HG02571 (cell line): Measurements from ENCODE around the gene ITGAD.
"Not testable (repeated sequence)": the region's sequence is repeated elsewhere in the genome, so short reads cannot be mapped to it uniquely, and the experiment has no call there.

Experiments
- ATAC-seq: cut with Tn5 transposase; IDR thresholded peaks from one replicate; pipeline ENCODE4 v1.9.1; 2021; ENCODE audit warnings: mild to moderate bottlenecking, moderate library complexity; ENCODE audit not compliant: unreplicated experiment

Gene ITGAD

GRCh38 chr16:31403590-31404352, 10.6 kb downstream of the ITGAD start:
- no peak for ATAC-seq

- no peak for ATAC-seq
These were observed 11.4 kb downstream of the ITGAD start for GRCh38 chr16:31404353-31405064.

- ATAC-seq: no peak
These were observed 14.3 kb downstream of the ITGAD start for GRCh38 chr16:31407406-31407805.

GRCh38 chr16:31409433-31409832, 16.3 kb downstream of the ITGAD start:
- ATAC-seq: no peak

- ATAC-seq: no peak
These were observed 16.9 kb downstream of the ITGAD start for GRCh38 chr16:31410082-31410481.

GRCh38 chr16:31411024-31411844, 18.1 kb downstream of the ITGAD start:
- no peak for ATAC-seq

GRCh38 chr16:31412750-31413149, 19.6 kb downstream of the ITGAD start:
- no peak for ATAC-seq

- ATAC-seq: no peak
These were observed 20.2 kb downstream of the ITGAD start for GRCh38 chr16:31413381-31413780.

GRCh38 chr16:31413943-31414342, 20.8 kb downstream of the ITGAD start:
- ATAC-seq: no peak

GRCh38 chr16:31414706-31415105, 21.6 kb downstream of the ITGAD start:
- ATAC-seq: no peak

GRCh38 chr16:31416371-31416770, 23.2 kb downstream of the ITGAD start:
- no peak for ATAC-seq

- not testable (repeated sequence) for ATAC-seq
These were observed 23.9 kb downstream of the ITGAD start for GRCh38 chr16:31417036-31417435.

- ATAC-seq: no peak
These were observed 24.8 kb downstream of the ITGAD start for GRCh38 chr16:31417916-31418315.

GRCh38 chr16:31420037-31420436, 26.9 kb downstream of the ITGAD start:
- no peak for ATAC-seq

GRCh38 chr16:31421587-31421986, 28.5 kb downstream of the ITGAD start:
- no peak for ATAC-seq

- no peak for ATAC-seq
These were observed 30.1 kb downstream of the ITGAD start for GRCh38 chr16:31423241-31423640.

- no peak for ATAC-seq
These were observed 30.7 kb downstream of the ITGAD start for GRCh38 chr16:31423801-31424200.

- ATAC-seq: no peak
These were observed 34.5 kb downstream of the ITGAD start for GRCh38 chr16:31427441-31428278.

GRCh38 chr16:31428279-31428597, 35.1 kb downstream of the ITGAD start, which contains the start of gene COX6A2:
TSS of gene COX6A2 (minus strand) at chr16:31428360. CDS start at chr16:31428325, 35 bp downstream.
- ATAC-seq: no peak

- no peak for ATAC-seq
These were observed 35.6 kb downstream of the ITGAD start for GRCh38 chr16:31428638-31429247.
